OCI-M2 (cell line): ENCODE results near the gene PIPOX.

Source experiments
- DNase-seq: peaks from one replicate; lab custom pipeline; 2025; ENCODE audit not compliant: unreplicated experiment; lab: John Stamatoyannopoulos, UW

Gene PIPOX

GRCh38 chr17:29093090-29093871 lies 50.3 kb downstream of the PIPOX start:
- no peak for DNase-seq

GRCh38 chr17:29094101-29094708 lies 51.3 kb downstream of the PIPOX start:
- DNase-seq, result no peak

DNA sequence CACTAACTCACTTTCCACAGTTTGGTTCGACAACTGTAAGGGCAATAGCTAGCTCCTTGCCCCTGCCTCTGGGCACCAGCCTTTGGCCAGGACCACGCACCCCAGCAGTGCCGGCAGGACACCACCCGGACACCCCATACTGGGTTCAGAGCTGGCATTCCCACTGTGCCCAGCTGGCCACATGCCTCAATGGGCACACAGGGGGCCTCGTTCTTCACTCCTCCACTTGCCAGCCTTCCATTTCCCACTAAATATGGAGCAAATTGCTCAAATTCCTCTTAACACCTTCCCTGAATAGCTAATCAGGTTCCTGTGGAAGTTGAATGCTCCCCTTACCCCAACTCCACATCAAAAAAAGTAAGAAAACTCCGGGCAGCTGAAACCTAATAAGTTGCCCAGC lies 52.5 kb downstream of the PIPOX start:
- no peak for DNase-seq

- no peak for DNase-seq
Measured at GRCh38 chr17:29096094-29096493, 53.2 kb downstream of the PIPOX start.

GRCh38 chr17:29099527-29099926 lies 56.6 kb downstream of the PIPOX start:
- DNase-seq, result no peak

- no peak for DNase-seq
Measured at GRCh38 chr17:29100296-29100695, 57.4 kb downstream of the PIPOX start.

- DNase-seq, result no peak
Measured at GRCh38 chr17:29102046-29102445, 59.1 kb downstream of the PIPOX start.

DNA sequence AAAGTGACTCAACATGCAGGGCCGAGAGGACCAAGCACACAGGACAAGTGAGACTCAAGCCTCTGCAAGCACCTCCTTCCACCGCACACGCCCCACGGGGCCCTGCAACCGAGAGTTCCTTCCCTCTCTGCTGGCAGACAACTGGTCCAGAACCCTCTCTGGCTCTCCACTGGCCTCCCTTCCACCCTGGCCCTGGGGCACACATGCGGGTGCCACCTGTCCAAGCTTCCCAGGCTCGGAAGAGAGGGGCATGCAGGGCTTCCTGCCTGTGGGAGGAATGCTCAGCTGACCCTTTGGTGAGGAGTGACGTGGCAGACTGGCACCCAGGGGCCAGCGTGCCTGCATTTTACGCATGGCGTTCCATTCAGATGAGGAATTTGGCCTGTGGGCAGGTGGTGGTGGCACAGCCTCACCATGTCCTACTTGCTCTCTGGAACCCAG lies 59.8 kb downstream of the PIPOX start:
- no peak for DNase-seq

- no peak for DNase-seq
Measured at GRCh38 chr17:29103341-29103740, 60.4 kb downstream of the PIPOX start.
